ENCODE measurements around the gene KCNAB2. TPM values are rescaled to one million over a fixed set of nuclear protein-coding genes. Genes with fewer than 3 reads are reported as not detected.

KCNAB2 gene
- total RNA-seq, 1 experiment from 2014 or later, result 3.4 TPM

DNA sequence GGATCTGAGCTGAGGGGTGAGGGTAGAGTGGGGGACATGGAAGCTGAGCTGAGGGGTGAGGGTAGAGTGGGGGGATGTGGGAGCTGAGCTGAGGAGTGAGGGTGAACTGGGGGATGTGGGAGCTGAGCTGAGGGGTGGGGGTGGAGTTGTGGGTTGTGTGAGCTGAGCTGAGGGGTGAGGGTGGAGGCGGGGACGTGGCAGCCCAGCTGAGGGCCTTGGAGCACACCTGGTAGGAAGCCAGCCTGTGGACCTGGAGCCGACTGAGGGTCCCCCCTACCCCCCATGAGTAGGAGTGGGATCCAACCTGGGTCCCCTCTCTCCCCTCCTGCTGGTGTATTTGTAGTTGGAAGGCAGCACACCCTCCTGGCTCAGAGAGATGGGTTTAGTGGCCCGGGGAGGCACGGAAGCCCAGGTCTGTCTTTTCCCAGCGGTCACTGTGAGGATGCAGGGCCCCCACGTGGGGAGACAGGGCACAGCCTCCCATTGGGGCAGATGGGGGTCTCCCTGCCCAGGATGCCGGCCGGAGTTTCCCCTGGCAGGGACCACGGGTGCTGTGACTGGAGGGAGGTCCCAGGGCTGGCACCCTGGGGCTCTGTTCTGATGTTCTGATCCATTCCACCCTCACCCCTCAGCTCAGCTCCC is 40.3 kb upstream of the KCNAB2 start:
- Histone ChIP-seq H3K9me3 (replicated peaks) (no peaks in the 10 kb centered on the region), H3K27ac (no peak overlapping the region), H3K4me3 (no peak overlapping the region), H3K27me3 (replicated peaks) (no peaks in the 10 kb centered on the region), H3K36me3 (no peaks in the 10 kb centered on the region), H3K4me1 (replicated peaks) (no peaks in the 10 kb centered on the region)
- DNase-seq (ENCODE audit: low read depth in 1 of 2, low spot score in 2 of 2), result no peak

DNA sequence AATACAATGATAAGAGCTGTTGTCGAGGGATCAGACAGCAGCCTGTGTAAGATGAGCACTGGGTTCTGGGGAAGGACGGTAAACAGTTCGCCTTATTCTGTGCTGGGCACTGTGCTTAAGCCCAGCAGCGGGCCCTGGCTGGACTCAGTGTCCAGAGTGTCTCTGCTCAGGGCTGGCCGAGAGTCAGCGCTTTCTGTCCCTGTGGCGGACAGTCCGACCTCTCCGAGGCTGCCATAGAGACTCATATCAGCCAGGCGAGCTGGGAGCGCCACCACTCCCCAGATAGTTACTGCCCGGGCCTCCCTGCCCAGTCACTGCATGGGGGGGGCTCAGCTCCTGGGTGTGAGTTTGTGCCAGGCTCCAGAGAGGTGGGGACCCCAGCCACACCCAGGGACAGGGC is 38.8 kb upstream of the KCNAB2 start:
- H3K36me3 ChIP-seq, result no peaks in the 10 kb centered on the region
- DNase-seq (ENCODE audit: low read depth in 1 of 2, low spot score in 2 of 2), result no peak
- no peaks in the 10 kb centered on the region for H3K27me3 ChIP-seq (replicated peaks)
- H3K4me1 ChIP-seq (replicated peaks), result no peaks in the 10 kb centered on the region
- no peak overlapping the region for H3K4me3 ChIP-seq
- no peak overlapping the region for H3K27ac ChIP-seq
- H3K9me3 ChIP-seq (replicated peaks), result no peaks in the 10 kb centered on the region

DNA sequence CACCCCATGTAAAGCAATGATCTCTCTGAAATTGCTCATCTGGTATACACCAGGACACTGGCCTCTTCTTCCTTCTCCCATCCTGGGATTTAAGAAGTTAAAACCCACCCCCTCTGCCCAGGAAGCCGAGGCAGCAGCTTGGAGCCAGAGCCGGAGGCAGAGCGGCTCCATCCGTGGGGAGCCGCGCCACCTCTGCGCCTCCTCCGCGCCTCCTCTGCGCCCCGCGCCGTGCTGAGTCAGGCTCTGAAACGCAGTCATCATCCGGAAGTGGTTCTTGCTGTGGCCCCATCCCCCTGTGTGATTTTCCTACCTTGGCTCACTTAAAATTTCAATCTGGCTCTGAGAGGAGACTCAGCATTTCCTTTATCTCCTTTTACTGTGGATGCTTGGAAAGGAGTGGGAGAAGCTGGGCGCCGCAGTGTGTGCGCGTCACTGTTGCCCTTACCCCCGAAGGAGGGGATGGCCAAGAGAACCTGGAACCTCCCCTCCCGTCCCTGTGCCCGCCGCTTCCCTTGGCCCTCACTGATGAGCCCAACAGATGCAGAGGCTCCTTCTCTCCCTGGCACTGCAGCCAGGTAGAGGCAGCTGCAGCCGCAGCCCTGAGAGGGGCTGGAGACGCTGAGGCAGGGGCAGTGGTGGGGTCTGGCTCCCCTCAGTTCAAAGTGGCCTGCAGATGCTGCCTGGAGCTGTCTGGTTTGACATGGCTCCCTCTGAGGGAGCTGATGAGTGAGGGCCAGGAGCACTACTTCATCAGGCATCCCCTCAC is 38.2 kb upstream of the KCNAB2 start:
- no peak for DNase-seq (ENCODE audit: low read depth in 1 of 2, low spot score in 2 of 2)
- Histone ChIP-seq H3K4me3 (no peak overlapping the region), H3K4me1 (replicated peaks) (no peaks in the 10 kb centered on the region), H3K36me3 (no peaks in the 10 kb centered on the region), H3K27ac (no peak overlapping the region), H3K9me3 (replicated peaks) (no peaks in the 10 kb centered on the region), H3K27me3 (replicated peaks) (no peaks in the 10 kb centered on the region)

DNA sequence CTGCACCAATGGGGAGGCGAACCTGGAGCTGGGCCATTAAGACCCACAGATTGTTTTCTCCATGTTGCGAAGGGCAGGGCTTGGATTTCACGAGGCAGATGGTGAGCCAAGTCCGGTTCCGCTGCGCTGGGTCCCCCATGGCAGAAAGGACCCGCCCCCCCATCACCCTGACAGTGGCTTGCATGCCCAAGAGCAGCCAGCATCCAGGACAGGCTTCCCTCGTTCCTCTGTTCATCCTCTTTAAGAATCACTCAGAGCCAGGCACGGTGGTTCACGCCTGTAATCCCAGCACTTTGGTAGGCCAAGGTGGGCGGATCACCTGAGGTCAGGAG is 37.6 kb upstream of the KCNAB2 start:
- Histone ChIP-seq H3K36me3 (no peaks in the 10 kb centered on the region), H3K27ac (no peak overlapping the region), H3K27me3 (replicated peaks) (no peaks in the 10 kb centered on the region), H3K4me3 (no peak overlapping the region), H3K4me1 (replicated peaks) (no peaks in the 10 kb centered on the region), H3K9me3 (replicated peaks) (no peaks in the 10 kb centered on the region)
- DNase-seq (ENCODE audit: low read depth in 1 of 2, low spot score in 2 of 2), result no peak

DNA sequence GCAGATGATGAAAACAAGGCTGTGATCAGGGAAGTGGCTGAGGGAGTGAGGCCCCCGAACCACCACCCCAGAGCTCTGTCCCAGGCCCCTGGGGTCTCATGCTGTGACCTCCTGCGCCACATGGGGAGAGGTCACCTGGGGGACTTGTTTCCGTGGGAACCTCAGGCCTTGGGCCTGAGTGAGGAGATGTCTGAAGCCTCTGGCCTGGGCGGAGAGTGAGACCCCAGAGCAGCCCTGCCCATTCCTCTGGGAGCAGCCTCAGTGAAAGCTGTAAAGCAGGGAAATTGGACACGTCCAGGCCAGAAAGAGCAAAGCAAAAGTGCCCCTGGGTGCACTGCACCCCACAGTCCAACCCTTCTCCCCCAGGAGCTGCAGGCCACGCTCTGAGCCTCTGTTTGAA is 37.0 kb upstream of the KCNAB2 start:
- Histone ChIP-seq H3K36me3 (no peaks in the 10 kb centered on the region), H3K27ac (no peak overlapping the region), H3K9me3 (replicated peaks) (no peaks in the 10 kb centered on the region), H3K4me1 (replicated peaks) (no peaks in the 10 kb centered on the region), H3K4me3 (no peak overlapping the region), H3K27me3 (replicated peaks) (no peaks in the 10 kb centered on the region)
- DNase-seq (ENCODE audit: low read depth in 1 of 2, low spot score in 2 of 2), result no peak

DNA sequence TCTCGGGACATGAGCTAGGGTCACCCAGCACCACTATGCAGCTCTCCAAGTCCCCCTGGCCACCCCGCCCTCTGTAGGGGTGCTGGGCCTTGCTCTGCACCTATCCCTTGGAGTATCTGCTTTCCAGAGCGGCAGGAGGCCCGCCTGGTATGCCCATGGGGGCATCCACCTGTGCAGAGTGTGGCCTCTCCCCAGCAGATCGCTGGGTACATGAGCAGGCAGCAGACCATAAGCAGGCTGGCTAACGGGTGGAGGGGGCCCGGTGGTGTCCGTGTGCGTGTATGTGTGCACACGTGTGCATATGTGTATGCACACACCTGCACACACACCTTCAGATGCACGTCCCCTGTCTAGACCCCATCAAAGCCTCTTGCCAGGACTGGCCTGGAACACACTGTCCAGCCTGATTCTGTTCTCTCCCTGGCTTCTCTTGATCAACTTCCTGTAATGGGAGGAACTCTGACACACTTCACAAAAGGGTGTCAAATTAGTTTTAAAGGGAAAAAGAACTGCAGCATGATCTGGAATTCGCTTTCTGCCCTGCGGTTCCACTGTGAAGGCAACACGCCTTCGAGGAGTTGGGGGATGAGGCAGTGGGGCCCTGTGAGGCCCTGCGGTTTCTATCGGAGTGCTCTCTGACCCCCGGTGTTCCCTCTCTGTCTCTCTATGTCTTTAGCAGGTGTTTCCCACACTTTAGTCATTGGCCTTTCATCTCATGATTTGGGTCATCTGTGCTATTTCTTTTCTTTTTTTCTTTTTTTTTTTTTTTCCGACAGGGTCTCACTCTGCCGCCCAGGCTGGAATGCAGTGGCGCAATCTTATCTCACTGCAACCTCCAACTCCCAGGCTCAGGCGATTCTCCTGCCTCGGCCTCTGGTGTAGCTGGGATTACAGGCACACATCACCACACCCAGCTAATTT is 36.3 kb upstream of the KCNAB2 start:
- H3K27me3 ChIP-seq (replicated peaks), result no peaks in the 10 kb centered on the region
- H3K4me3 ChIP-seq, result no peak overlapping the region
- no peak for DNase-seq (ENCODE audit: low read depth in 1 of 2, low spot score in 2 of 2)
- no peaks in the 10 kb centered on the region for H3K4me1 ChIP-seq (replicated peaks)
- no peak overlapping the region for H3K27ac ChIP-seq
- H3K9me3 ChIP-seq (replicated peaks), result no peaks in the 10 kb centered on the region
- no peaks in the 10 kb centered on the region for H3K36me3 ChIP-seq

DNA sequence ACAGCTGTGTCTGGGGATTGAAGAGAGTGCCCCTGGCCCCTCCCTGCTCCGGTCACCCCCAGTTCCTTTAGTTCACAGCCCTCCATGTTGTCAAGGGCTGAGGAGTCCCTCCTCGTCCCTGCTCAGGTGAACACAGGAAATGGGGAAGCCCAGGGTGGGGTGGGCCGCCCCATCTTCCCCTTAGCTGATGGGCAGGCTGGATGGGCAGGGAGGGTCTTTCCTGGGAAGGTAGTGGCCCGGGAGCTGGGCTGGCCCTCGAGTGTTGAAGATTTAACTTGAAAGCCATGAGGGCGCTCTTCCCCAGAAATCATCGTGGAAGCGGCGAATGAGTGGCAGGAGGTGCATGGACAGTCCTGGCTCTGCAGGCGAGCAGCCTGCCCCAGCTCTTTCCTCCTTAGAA is 35.1 kb upstream of the KCNAB2 start:
- no peaks in the 10 kb centered on the region for H3K4me1 ChIP-seq (replicated peaks)
- H3K27me3 ChIP-seq (replicated peaks), result no peaks in the 10 kb centered on the region

DNA sequence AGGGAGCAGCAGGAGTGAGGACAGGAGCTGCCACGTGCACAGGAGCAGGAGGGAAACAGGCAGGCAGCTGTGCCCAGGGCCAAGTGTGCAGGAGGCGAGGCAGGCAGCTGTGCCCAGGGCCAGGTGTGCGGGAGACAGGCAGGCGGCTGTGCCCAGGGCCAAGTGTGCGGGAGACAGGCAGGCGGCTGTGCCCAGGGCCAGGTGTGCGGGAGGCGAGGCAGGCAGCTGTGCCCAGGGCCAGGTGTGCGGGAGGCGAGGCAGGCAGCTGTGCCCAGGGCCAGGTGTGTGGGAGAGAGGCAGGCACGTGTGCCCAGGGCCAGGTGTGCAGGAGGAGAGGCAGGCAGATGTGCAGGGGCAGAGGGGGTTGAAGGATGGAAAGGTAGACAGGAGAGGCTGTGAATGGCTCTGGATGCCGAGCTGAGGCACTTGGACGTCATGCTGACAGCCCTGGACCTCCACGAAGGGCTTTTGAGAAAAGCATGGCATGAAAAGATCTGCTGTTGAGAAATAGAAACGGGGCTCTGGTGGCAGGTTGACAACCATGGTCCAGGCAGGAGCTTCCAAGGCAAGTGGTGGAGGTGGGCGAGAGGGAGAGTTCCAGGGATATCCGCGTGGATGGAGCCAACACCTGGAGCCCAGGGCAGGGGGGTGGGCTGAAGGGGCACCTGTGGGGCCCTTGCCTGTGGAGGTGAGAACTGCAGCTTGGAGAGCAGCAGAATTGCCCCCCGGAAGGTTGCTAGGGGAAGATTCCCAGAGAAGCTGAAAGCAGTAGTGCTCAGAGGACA is 34.3 kb upstream of the KCNAB2 start:
- no peak for DNase-seq (ENCODE audit: low read depth in 1 of 2, low spot score in 2 of 2)
- Histone ChIP-seq H3K36me3 (no peaks in the 10 kb centered on the region), H3K4me1 (replicated peaks) (no peaks in the 10 kb centered on the region), H3K27ac (no peak overlapping the region), H3K27me3 (replicated peaks) (no peaks in the 10 kb centered on the region), H3K4me3 (no peak overlapping the region), H3K9me3 (replicated peaks) (no peaks in the 10 kb centered on the region)

More for the DNA sequence above, 35.1 kb upstream of the KCNAB2 start:
- H3K4me3 ChIP-seq, result no peak overlapping the region
- no peak overlapping the region for H3K27ac ChIP-seq
- no peaks in the 10 kb centered on the region for H3K9me3 ChIP-seq (replicated peaks)
- H3K36me3 ChIP-seq, result no peaks in the 10 kb centered on the region
- no peak for DNase-seq (ENCODE audit: low read depth in 1 of 2, low spot score in 2 of 2)

DNA sequence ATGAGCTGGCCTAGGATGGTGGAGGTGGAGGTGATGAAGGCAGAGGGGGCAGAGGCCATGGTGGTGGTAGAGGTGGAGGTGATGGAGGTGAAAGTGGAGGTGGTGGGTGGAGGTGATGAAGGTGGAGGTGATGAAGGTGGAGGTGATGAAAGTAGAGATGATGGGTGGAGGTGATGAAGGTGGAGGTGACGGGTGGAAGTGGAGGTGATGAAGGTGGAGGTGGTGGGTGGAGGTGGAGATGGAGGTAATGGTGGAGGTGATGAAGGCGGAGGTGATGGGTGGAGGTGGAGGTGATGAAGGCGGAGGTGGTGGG is 33.8 kb upstream of the KCNAB2 start:
- H3K4me3 ChIP-seq, result no peak overlapping the region
- H3K4me1 ChIP-seq (replicated peaks), result no peaks in the 10 kb centered on the region
- H3K9me3 ChIP-seq (replicated peaks), result no peaks in the 10 kb centered on the region
- H3K36me3 ChIP-seq, result no peaks in the 10 kb centered on the region
- no peaks in the 10 kb centered on the region for H3K27me3 ChIP-seq (replicated peaks)
- no peak overlapping the region for H3K27ac ChIP-seq
- DNase-seq (ENCODE audit: low read depth in 1 of 2, low spot score in 2 of 2), result no peak

DNA sequence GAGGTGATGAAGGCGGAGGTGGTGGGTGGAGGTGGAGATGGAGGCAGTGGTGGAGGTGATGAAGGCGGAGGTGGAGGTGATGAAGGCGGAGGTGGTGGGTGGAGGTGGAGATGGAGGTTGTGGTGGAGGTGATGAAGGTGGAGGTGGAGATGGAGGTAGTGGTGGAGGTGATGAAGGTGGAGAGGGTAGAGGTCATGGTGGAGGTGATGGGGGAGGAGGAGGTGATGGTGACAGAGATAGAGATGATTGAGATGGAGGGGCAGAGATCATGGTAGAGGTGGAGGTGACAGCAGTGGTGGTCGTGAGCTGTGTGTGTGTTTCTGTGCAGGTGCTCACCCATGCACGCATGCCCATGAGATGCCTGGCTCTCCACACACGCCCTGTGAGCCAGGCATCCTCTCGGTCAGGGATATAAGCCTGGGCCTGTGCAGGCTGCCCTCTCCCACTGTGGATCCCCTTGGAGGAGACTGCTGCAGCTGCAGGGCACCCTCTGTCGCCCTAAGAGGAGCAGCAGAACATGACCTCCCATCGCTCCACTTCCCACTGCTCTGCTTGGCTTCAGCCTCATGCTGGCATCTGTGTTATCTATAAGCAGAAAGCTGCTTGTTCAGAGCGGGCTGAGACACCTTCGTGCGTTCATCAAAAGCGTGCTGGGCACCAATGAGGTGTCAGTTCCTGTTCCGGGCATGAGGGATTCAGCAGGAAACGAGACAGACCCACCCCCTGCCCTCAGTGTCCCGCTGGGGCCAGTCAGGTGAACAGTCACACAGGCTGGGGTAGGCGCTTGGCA is 33.0 kb upstream of the KCNAB2 start:
- H3K27ac ChIP-seq, result no peak overlapping the region
- H3K9me3 ChIP-seq (replicated peaks), result no peaks in the 10 kb centered on the region
- no peak for DNase-seq (ENCODE audit: low read depth in 1 of 2, low spot score in 2 of 2)
- H3K4me3 ChIP-seq, result no peak overlapping the region
- H3K36me3 ChIP-seq, result no peaks in the 10 kb centered on the region
- H3K27me3 ChIP-seq (replicated peaks), result no peaks in the 10 kb centered on the region
- H3K4me1 ChIP-seq (replicated peaks), result no peaks in the 10 kb centered on the region

DNA sequence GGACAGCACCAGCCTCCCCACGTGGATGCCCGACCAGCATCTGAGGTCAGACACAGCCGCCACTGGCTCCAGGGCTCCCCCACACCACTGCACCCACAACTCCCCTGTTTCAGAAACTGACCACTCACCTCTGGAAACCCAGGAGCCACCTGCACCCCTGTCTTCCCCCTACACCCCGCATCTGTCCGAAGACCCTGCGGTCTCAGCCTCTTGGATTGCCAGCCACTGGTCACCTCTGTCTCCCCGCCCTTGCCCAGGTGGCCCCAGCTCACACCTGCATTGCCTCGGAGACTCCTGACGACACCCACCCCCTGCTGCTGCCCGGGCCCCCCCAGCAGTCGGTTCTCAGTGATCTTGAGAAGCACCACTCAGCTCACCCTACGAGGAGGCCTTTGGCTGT is 32.2 kb upstream of the KCNAB2 start:
- H3K36me3 ChIP-seq, result no peaks in the 10 kb centered on the region
- H3K27me3 ChIP-seq (replicated peaks), result no peaks in the 10 kb centered on the region
- DNase-seq (ENCODE audit: low read depth in 1 of 2, low spot score in 2 of 2), result no peak
- H3K4me3 ChIP-seq, result no peak overlapping the region
- no peaks in the 10 kb centered on the region for H3K4me1 ChIP-seq (replicated peaks)
- H3K27ac ChIP-seq, result no peak overlapping the region
- no peaks in the 10 kb centered on the region for H3K9me3 ChIP-seq (replicated peaks)

DNA sequence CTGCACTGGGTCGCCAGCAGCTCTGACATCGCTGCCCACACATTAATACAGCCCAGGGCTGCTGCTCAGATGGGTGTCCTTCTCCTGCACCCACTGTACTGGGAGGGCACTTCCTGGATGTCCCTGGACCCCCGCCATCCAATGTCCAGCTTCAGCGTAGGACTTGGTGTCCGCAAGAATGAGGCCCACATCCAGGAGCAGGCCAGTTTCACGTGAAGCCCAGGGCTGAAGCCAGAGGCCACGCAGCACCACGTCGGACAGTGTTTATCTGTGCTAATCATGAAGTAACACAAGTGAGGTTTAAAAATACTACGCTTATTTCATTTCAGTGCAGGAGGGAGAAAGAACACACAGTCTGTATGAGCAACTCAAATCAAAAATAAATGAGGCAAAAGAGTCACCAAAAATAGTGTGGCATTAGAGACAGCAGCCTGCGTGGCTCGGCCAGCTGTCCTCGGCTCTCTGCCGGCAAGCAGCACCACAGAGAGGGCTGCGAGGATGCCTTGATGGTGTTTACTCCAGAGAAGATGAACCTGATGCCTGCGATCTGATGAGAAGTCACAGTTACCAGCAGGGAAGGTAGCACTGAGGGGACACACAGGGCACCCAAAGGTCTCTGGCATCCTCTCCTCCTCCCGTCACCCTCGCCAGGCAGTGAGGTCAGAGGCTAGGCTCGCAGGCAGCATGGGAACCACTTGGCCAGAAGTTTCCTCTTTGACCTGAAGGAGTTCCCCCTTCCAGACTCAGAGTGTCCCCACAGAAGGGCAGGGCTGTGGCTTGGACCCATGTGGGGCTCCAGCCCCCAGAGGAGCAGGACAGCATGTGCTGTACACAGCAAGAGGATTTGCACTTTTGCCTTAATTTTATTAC is 31.3 kb upstream of the KCNAB2 start:
- Histone ChIP-seq H3K4me1 (replicated peaks) (no peaks in the 10 kb centered on the region), H3K4me3 (no peak overlapping the region), H3K27me3 (replicated peaks) (no peaks in the 10 kb centered on the region), H3K36me3 (no peaks in the 10 kb centered on the region), H3K27ac (no peak overlapping the region), H3K9me3 (replicated peaks) (no peaks in the 10 kb centered on the region)
- DNase-seq (ENCODE audit: low read depth in 1 of 2, low spot score in 2 of 2), result no peak
